GM12872 (cell line): Measurements from ENCODE around the gene CNTN6.

Experiments used
- TF ChIP-seq, protein P1 (sequence below): IDR thresholded peaks from 3 replicates; pipeline ENCODE4 v1.5.1; 2011; ENCODE audit warnings: low read depth, mild to moderate bottlenecking, low read length, moderate library complexity; ENCODE audit not compliant: insufficient read depth

CNTN6 gene

GRCh38 chr3:1131166-1131565 lies 38.3 kb downstream of the CNTN6 start:
- TF ChIP-seq, protein P1, sequence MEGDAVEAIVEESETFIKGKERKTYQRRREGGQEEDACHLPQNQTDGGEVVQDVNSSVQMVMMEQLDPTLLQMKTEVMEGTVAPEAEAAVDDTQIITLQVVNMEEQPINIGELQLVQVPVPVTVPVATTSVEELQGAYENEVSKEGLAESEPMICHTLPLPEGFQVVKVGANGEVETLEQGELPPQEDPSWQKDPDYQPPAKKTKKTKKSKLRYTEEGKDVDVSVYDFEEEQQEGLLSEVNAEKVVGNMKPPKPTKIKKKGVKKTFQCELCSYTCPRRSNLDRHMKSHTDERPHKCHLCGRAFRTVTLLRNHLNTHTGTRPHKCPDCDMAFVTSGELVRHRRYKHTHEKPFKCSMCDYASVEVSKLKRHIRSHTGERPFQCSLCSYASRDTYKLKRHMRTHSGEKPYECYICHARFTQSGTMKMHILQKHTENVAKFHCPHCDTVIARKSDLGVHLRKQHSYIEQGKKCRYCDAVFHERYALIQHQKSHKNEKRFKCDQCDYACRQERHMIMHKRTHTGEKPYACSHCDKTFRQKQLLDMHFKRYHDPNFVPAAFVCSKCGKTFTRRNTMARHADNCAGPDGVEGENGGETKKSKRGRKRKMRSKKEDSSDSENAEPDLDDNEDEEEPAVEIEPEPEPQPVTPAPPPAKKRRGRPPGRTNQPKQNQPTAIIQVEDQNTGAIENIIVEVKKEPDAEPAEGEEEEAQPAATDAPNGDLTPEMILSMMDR, result no peak

DNA sequence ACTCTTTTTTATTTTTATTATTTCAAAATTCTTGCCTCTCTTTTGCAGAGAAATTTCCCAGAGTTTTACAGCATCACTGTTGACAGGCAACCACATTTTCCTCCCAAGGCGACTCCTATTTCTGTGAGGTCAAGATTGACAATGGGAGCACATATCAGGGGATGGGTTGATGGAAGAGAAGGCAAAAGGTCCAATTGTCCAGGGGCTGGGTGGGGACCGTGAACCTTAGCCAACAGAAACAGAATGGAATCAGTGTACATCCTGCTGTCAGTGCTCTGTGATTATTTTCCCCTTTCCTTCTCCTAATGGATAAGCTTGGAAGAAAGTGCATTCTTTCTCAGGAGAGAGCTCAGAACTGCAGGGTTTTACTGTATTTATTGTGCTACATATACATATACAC lies 42.4 kb downstream of the CNTN6 start:
- TF ChIP-seq, protein P1, result no peak

DNA sequence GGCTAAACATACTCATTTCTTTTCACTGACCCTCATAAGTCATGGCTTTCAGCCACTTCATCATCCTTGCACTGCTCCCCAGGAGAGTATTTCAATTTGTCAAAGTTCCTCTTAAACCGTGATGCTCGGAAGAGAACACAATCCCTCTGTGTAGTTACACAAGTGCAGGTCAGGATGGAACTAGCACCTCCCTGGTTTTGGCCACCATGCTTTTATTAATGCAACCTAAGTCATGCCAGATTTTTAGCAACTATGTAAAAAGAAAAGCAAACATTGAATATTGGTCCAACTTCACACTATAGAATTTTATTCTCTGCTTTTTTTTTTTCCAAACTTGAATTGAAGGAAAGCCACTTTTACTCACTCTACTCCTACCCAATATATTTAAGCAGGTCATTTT lies 45.2 kb downstream of the CNTN6 start:
- TF ChIP-seq, protein P1, result no peak

GRCh38 chr3:1139071-1139470 lies 46.2 kb downstream of the CNTN6 start:
- TF ChIP-seq, protein P1, result no peak

- TF ChIP-seq, protein P1, result no peak
Measured at GRCh38 chr3:1147326-1147725, 54.5 kb downstream of the CNTN6 start.

- TF ChIP-seq, protein P1, result no peak
Measured at GRCh38 chr3:1147819-1148218, 55.0 kb downstream of the CNTN6 start.

DNA sequence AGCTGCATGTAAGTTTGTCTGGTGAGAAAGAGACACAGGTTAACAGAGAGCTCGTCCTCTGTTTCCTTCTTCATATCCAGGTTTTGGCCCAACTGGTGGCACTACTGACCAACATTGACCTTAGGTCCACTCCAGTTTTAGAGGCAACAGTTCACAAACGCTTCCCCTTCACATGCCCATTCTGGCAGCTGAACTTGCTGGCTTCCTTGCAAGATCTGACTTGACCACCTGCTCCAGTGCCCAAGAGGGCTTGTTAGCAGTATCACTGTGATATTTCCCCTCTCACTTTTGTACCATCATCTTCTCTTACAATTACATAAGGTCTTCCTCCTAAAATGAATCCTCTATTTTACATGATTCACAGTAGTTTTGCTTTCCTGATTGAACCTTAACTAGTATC lies 71.3 kb downstream of the CNTN6 start:
- TF ChIP-seq, protein P1, result no peak

GRCh38 chr3:1171320-1171719 lies 78.5 kb downstream of the CNTN6 start:
- TF ChIP-seq, protein P1, result no peak
